ENCODE data around the gene HRK. TPM values are rescaled to one million over a fixed set of nuclear protein-coding genes. Genes with fewer than 3 reads are reported as not detected.

The HRK gene
- total and polyA plus RNA-seq, 5 donors from 2014 or later: 0.25 TPM; not detected in 4

DNA sequence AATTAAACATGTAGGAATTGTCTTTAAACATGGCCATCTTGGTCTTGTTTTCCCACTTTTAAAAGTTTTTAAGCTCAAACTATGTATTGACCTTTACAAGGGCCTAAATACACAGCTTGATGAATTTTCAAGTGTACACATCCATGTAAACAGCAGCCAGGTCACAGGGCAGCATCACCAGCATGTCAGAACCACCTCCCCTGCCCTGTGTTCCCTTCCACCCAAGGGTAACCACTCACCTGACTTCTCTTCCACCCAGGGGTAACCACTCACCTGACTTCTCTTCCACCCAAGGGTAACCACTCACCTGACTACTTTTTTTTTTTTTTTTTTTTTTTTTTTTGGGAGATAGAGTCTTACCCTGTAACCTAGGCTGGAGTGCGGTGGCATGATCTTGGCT is 34.1 kb upstream of the HRK start:
- DNase-seq (no peak), ATAC-seq (ENCODE audit: low read depth in 2 of 2) (no peak)
- H3K27ac ChIP-seq (ENCODE audit: insufficient read depth, low read length, poor library complexity, severe bottlenecking): no peak overlapping the region
- peaks cover 4% of the 10 kb centered on the region for H3K27me3 Mint-ChIP-seq
- H3K9me3 ChIP-seq (ENCODE audit: control insufficient read depth in 2 of 2, low read length in 2 of 2): no peaks in the 10 kb centered on the region
- peak overlapping the region in 1 of 4 donors; percentile 75 for H3K4me3 Mint-ChIP-seq
- H3K9me3 Mint-ChIP-seq: peaks cover 0 to 1% (median 0%) of the 10 kb centered on the region in 7 donors
- H3K27me3 ChIP-seq (ENCODE audit: control insufficient read depth, insufficient read depth, low read length): no peaks in the 10 kb centered on the region
- no peak overlapping the region for H3K4me3 ChIP-seq (ENCODE audit: low read depth, low read length)
- peak overlapping the region in 1 of 3 donors; percentile 23 for H3K27ac Mint-ChIP-seq
- peaks cover 28% of the 10 kb centered on the region for H3K36me3 Mint-ChIP-seq
- peaks cover 37% of the 10 kb centered on the region for H3K4me1 ChIP-seq (ENCODE audit: control insufficient read depth, insufficient read depth, low read length, poor library complexity, severe bottlenecking)
- no peaks in the 10 kb centered on the region for H3K36me3 ChIP-seq (ENCODE audit: control insufficient read depth, insufficient read depth, low read length)
- peaks cover 38 to 78% (median 60%) of the 10 kb centered on the region in 4 donors for H3K4me1 Mint-ChIP-seq

DNA sequence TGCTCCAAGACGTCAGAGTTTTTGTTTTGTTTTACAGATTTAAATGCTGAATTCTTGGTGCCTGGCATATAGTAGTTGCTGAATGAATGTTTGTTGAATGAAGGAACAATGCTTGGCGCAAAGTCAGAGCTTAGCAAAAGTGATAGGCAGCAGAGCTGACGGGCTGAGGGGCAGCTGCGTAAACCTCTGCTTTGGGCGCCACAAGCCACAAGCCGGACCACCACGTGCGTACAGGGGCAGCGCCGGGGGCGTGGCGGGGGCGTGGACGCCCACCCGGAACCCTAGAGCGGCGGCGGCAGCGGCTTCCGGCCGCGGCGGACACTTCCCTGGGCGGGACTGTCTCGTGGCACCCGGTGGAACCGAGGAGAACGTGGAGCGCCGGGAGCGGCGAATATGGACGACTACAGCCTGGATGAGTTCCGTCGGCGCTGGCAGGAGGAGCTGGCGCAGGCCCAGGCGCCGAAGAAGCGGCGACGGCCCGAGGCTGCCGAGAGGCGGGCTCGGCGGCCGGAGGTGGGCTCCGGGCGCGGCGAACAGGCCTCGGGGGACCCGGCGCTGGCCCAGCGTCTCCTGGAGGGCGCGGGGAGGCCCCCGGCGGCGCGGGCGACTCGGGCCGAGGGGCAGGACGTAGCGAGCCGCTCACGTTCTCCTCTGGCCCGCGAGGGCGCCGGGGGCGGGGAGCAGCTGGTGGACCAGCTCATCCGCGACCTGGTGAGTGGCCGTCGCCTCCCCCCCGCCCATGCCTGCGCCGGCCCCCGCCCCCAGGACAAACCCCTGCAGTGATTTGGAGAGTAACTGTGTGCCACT is 29.6 kb upstream of the HRK start, which contains the start of gene FBXW8:
TSS of gene FBXW8 (plus strand) at position 306 of the 807 bp plus-strand sequence. CDS start at position 394, 88 bp downstream.
- no peaks in the 10 kb centered on the region for H3K27me3 ChIP-seq (ENCODE audit: control insufficient read depth, insufficient read depth, low read length)

DNA sequence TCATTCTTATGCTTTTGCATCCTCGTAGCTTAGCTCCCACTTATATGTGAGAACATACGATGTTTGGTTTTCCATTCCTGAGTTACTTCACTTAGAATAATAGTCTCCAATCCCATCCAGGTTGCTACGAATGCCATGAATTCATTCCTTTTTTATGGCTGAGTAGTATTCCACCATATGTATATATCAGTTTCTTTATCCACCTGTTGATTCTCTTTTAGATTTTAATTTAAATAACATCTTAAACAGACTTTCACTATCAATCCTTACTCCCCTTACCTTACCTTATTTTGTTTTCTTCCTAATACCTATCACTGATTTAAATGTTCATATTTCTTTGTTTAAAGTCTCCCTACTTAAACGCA is 29.0 kb upstream of the HRK start:
- ATAC-seq (ENCODE audit: low read depth in 2 of 2) (no peak), DNase-seq (no peak)
- Mint-ChIP-seq H3K27me3 (peaks cover 33% of the 10 kb centered on the region), H3K9me3 (peaks cover 0 to 1% (median 0%) of the 10 kb centered on the region in 7 donors), H3K27ac (peak overlapping the region; percentile 75 to 89 (median 81)), H3K4me3 (peak overlapping the region; percentile 91 to 100 (median 92)), H3K36me3 (peaks cover 10% of the 10 kb centered on the region), H3K4me1 (peaks cover 20 to 39% (median 31%) of the 10 kb centered on the region in 4 donors)
- peak overlapping the region; percentile 73 for H3K4me3 ChIP-seq (ENCODE audit: low read depth, low read length)
- no peaks in the 10 kb centered on the region for H3K27me3 ChIP-seq (ENCODE audit: control insufficient read depth, insufficient read depth, low read length)
- no peaks in the 10 kb centered on the region for H3K36me3 ChIP-seq (ENCODE audit: control insufficient read depth, insufficient read depth, low read length)
- no peak overlapping the region for H3K27ac ChIP-seq (ENCODE audit: insufficient read depth, low read length, poor library complexity, severe bottlenecking)
- H3K9me3 ChIP-seq (ENCODE audit: control insufficient read depth in 2 of 2, low read length in 2 of 2): no peaks in the 10 kb centered on the region
- peaks cover 21% of the 10 kb centered on the region for H3K4me1 ChIP-seq (ENCODE audit: control insufficient read depth, insufficient read depth, low read length, poor library complexity, severe bottlenecking)

More for the DNA sequence above, 29.6 kb upstream of the HRK start, which contains the start of gene FBXW8:
- Histone ChIP-seq H3K4me1 (ENCODE audit: control insufficient read depth, insufficient read depth, low read length, poor library complexity, severe bottlenecking) (peaks cover 23% of the 10 kb centered on the region), H3K9me3 (ENCODE audit: control insufficient read depth in 2 of 2, low read length in 2 of 2) (no peaks in the 10 kb centered on the region), H3K4me3 (ENCODE audit: low read depth, low read length) (peak within 1 kb of the TSS; percentile 84), H3K27ac (ENCODE audit: insufficient read depth, low read length, poor library complexity, severe bottlenecking) (no peak within 1 kb of the TSS), H3K36me3 (ENCODE audit: control insufficient read depth, insufficient read depth, low read length) (no peaks in the 10 kb centered on the region)
- DNase-seq (peak; percentile 45 to 74 (median 50)), ATAC-seq (ENCODE audit: low read depth in 2 of 2) (peak; percentile 71 to 84)
- peaks cover 25 to 45% (median 33%) of the 10 kb centered on the region in 4 donors for H3K4me1 Mint-ChIP-seq
- peak within 1 kb of the TSS; percentile 91 to 100 (median 92) for H3K4me3 Mint-ChIP-seq
- peak within 1 kb of the TSS; percentile 75 to 89 (median 81) for H3K27ac Mint-ChIP-seq
- H3K36me3 Mint-ChIP-seq: peaks cover 13% of the 10 kb centered on the region
- H3K9me3 Mint-ChIP-seq: peaks cover 0 to 1% (median 0%) of the 10 kb centered on the region in 7 donors
- H3K27me3 Mint-ChIP-seq: peaks cover 29% of the 10 kb centered on the region

DNA sequence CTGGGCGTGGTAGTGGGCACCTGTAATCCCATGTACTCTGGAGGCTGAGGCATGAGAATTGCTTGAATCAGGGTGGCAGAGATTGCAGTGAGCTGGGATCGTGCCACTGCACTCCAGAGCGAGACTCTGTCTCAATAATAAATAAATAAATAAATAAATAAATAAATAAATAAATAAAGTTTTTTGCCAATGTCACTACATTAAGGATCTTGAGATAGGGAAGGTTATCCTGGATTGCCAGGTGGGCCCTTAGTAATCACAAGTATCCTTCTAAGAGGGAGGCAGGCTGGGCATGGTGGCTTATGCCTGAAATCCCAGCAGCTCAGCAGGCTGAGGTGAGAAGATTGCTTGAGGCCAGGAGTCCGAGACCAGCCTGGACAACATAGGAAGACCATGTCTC is 25.0 kb upstream of the HRK start:
- Histone ChIP-seq H3K4me3 (ENCODE audit: low read depth, low read length) (no peak overlapping the region), H3K9me3 (ENCODE audit: control insufficient read depth in 2 of 2, low read length in 2 of 2) (peaks cover 0 to 1% of the 10 kb centered on the region in 2 experiments), H3K27ac (ENCODE audit: insufficient read depth, low read length, poor library complexity, severe bottlenecking) (no peak overlapping the region), H3K4me1 (ENCODE audit: control insufficient read depth, insufficient read depth, low read length, poor library complexity, severe bottlenecking) (peaks cover under 1% of the 10 kb centered on the region), H3K27me3 (ENCODE audit: control insufficient read depth, insufficient read depth, low read length) (peaks cover 10% of the 10 kb centered on the region), H3K36me3 (ENCODE audit: control insufficient read depth, insufficient read depth, low read length) (no peaks in the 10 kb centered on the region)
- peaks cover 3 to 11% (median 7%) of the 10 kb centered on the region in 4 donors for H3K4me1 Mint-ChIP-seq
- H3K36me3 Mint-ChIP-seq: no peaks in the 10 kb centered on the region
- peaks cover 48% of the 10 kb centered on the region for H3K27me3 Mint-ChIP-seq
- H3K4me3 Mint-ChIP-seq: no peak overlapping the region
- no peak overlapping the region for H3K27ac Mint-ChIP-seq
- ATAC-seq (ENCODE audit: low read depth in 2 of 2) (no peak), DNase-seq (no peak)
- peaks cover 0 to 5% (median 0%) of the 10 kb centered on the region in 7 donors for H3K9me3 Mint-ChIP-seq

DNA sequence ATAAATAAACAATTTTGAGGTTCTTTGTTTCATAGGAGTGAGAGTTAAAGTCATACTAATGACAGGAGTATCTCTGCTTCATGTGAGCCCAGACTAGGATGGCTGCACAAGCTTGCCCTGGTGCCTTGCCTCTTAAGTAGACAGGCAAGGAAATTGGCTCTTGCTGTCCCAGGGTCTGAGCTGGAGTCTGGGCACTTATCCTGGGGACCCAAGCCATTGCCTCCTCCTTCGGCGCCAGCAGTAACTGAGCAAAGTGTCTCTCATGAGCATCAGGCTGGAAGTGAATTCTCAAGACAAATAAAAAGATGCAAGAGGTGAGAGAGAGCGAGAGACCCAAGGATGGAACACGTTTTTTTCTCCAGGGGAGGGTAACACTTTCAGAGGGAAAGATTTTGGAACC is 22.6 kb upstream of the HRK start:
- Histone ChIP-seq H3K36me3 (ENCODE audit: control insufficient read depth, insufficient read depth, low read length) (no peaks in the 10 kb centered on the region), H3K4me1 (ENCODE audit: control insufficient read depth, insufficient read depth, low read length, poor library complexity, severe bottlenecking) (no peaks in the 10 kb centered on the region), H3K27ac (ENCODE audit: insufficient read depth, low read length, poor library complexity, severe bottlenecking) (no peak overlapping the region), H3K27me3 (ENCODE audit: control insufficient read depth, insufficient read depth, low read length) (peaks cover 10% of the 10 kb centered on the region), H3K9me3 (ENCODE audit: control insufficient read depth in 2 of 2, low read length in 2 of 2) (peaks cover 0 to 1% of the 10 kb centered on the region in 2 experiments), H3K4me3 (ENCODE audit: low read depth, low read length) (no peak overlapping the region)
- no peak for DNase-seq
- Mint-ChIP-seq H3K36me3 (no peaks in the 10 kb centered on the region), H3K4me3 (no peak overlapping the region), H3K4me1 (peaks cover 0 to 1% (median 0%) of the 10 kb centered on the region in 4 donors), H3K27me3 (peaks cover 59% of the 10 kb centered on the region), H3K27ac (no peak overlapping the region), H3K9me3 (peaks cover 0 to 5% (median 0%) of the 10 kb centered on the region in 7 donors)
- ATAC-seq (ENCODE audit: low read depth in 2 of 2): no peak

DNA sequence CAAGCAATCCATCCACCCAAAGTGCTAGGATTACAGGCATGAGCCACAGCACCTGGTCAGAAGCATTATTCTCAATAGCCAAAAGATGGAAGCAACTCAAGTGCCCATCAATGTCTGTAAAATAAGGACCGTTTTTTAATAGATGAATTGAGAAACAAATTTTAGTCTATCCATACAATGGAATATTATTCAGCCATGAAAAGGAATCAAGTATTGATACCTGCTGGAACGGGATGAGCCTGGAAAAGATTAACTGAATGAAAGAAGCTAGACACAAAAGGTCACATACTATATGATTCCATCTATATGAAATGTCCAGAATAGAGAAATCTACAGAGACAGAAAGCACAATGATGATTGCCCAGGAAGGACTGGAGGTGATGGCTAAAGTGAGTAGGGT is 20.4 kb upstream of the HRK start:
- no peaks in the 10 kb centered on the region for H3K36me3 Mint-ChIP-seq
- H3K9me3 Mint-ChIP-seq: peaks cover 0 to 6% (median 0%) of the 10 kb centered on the region in 7 donors
- no peaks in the 10 kb centered on the region for H3K4me1 ChIP-seq (ENCODE audit: control insufficient read depth, insufficient read depth, low read length, poor library complexity, severe bottlenecking)
- peaks cover 14% of the 10 kb centered on the region for H3K27me3 ChIP-seq (ENCODE audit: control insufficient read depth, insufficient read depth, low read length)
- peaks cover 0 to 1% of the 10 kb centered on the region in 2 experiments for H3K9me3 ChIP-seq (ENCODE audit: control insufficient read depth in 2 of 2, low read length in 2 of 2)
- H3K27ac ChIP-seq (ENCODE audit: insufficient read depth, low read length, poor library complexity, severe bottlenecking): no peak overlapping the region
- no peaks in the 10 kb centered on the region for H3K4me1 Mint-ChIP-seq
- H3K27ac Mint-ChIP-seq: no peak overlapping the region
- DNase-seq (no peak), ATAC-seq (ENCODE audit: low read depth in 2 of 2) (no peak)
- H3K36me3 ChIP-seq (ENCODE audit: control insufficient read depth, insufficient read depth, low read length): no peaks in the 10 kb centered on the region
- H3K4me3 Mint-ChIP-seq: no peak overlapping the region
- peaks cover 52% of the 10 kb centered on the region for H3K27me3 Mint-ChIP-seq
- no peak overlapping the region for H3K4me3 ChIP-seq (ENCODE audit: low read depth, low read length)

DNA sequence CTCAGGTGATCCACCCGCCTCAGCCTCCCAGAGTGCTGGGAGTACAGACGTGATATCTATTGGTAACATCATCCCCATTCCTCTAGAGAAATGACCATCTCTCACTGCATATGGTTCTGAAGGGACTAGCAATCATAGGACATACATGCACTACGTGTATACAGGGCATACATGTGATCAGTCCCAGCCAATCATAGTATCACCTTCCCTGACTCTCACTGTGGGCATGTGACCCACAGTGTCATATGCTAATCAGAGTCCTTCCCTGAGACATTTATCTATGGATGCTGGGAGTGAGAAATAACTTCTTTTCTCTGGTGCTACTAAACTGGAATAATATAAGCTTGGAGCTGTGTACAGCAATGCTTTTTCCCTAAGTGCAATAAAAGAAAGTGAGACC is 17.4 kb upstream of the HRK start:
- ATAC-seq (ENCODE audit: low read depth in 2 of 2) (no peak), DNase-seq (no peak)
- no peak overlapping the region for H3K4me3 ChIP-seq (ENCODE audit: low read depth, low read length)
- H3K36me3 ChIP-seq (ENCODE audit: control insufficient read depth, insufficient read depth, low read length): no peaks in the 10 kb centered on the region
- H3K36me3 Mint-ChIP-seq: no peaks in the 10 kb centered on the region
- peaks cover 0 to 6% (median 0%) of the 10 kb centered on the region in 7 donors for H3K9me3 Mint-ChIP-seq
- no peak overlapping the region for H3K27ac ChIP-seq (ENCODE audit: insufficient read depth, low read length, poor library complexity, severe bottlenecking)
- H3K27me3 ChIP-seq (ENCODE audit: control insufficient read depth, insufficient read depth, low read length): peaks cover 13% of the 10 kb centered on the region
- no peaks in the 10 kb centered on the region for H3K4me1 ChIP-seq (ENCODE audit: control insufficient read depth, insufficient read depth, low read length, poor library complexity, severe bottlenecking)
- H3K4me3 Mint-ChIP-seq: no peak overlapping the region
- no peaks in the 10 kb centered on the region for H3K4me1 Mint-ChIP-seq
- H3K9me3 ChIP-seq (ENCODE audit: control insufficient read depth in 2 of 2, low read length in 2 of 2): peaks cover 0 to 1% of the 10 kb centered on the region in 2 experiments
- peaks cover 56% of the 10 kb centered on the region for H3K27me3 Mint-ChIP-seq
- no peak overlapping the region for H3K27ac Mint-ChIP-seq

All from CD4-positive, CD25-positive, alpha-beta regulatory T cell (primary cell).